ENCODE measurements around the gene KIF26B. TPM values are rescaled to one million over a fixed set of nuclear protein-coding genes. Genes with fewer than 3 reads are reported as not detected.

Gene KIF26B
- total RNA-seq, 3 donors from 2014 or later (not counting 1 experiment from before 2014, with no cell fraction given) = 0.16 to 0.96 (median 0.18) TPM

- no peak for DNase-seq
- 92% methylated on average over 9 of the region's 11 CpGs for WGBS (ENCODE audit: insufficient coverage)
- ATAC-seq = no peak
- no peaks in the 10 kb centered on the region for H3K4me1 ChIP-seq (ENCODE audit: control insufficient read depth, insufficient read depth, low read length)
- no peak overlapping the region for H3K4me3 ChIP-seq (ENCODE audit: low read length)
- Mint-ChIP-seq H3K4me1 (no peaks in the 10 kb centered on the region), H3K4me3 (no peak overlapping the region), H3K9me3 (no peaks in the 10 kb centered on the region), H3K27ac (no peak overlapping the region), H3K36me3 (no peaks in the 10 kb centered on the region), H3K27me3 (ENCODE audit: low read depth in 2 of 2) (no peaks in the 10 kb centered on the region)
- H3K27ac ChIP-seq (ENCODE audit: low read length) = no peak overlapping the region
- no peak for TF ChIP-seq CTCF (IDR thresholded peaks at IDR 0.05)
- H3K36me3 ChIP-seq (ENCODE audit: control insufficient read depth, insufficient read depth, low read length) = no peaks in the 10 kb centered on the region
- intact Hi-C loops (cut with micrococcal nuclease) = no loop called here
- no peaks in the 10 kb centered on the region for H3K9me3 ChIP-seq (ENCODE audit: control insufficient read depth, insufficient read depth, low read length)
- no peaks in the 10 kb centered on the region for H3K27me3 ChIP-seq (ENCODE audit: control insufficient read depth, insufficient read depth, low read length)
These were observed 430.6 kb downstream of the KIF26B start for GRCh38 chr1:245585252-245585959.

- no peak for TF ChIP-seq CTCF (IDR thresholded peaks at IDR 0.05)
- no peaks in the 10 kb centered on the region for H3K27me3 Mint-ChIP-seq (ENCODE audit: low read depth in 2 of 2)
- WGBS (ENCODE audit: insufficient coverage) = 86% methylated on average over 11 of the region's 11 CpGs
- no peaks in the 10 kb centered on the region for H3K36me3 ChIP-seq (ENCODE audit: control insufficient read depth, insufficient read depth, low read length)
- DNase-seq (no peak), ATAC-seq (no peak)
- no peaks in the 10 kb centered on the region for H3K27me3 ChIP-seq (ENCODE audit: control insufficient read depth, insufficient read depth, low read length)
- no peaks in the 10 kb centered on the region for H3K9me3 Mint-ChIP-seq
- no peak overlapping the region for H3K4me3 ChIP-seq (ENCODE audit: low read length)
- no peak overlapping the region for H3K4me3 Mint-ChIP-seq
- H3K9me3 ChIP-seq (ENCODE audit: control insufficient read depth, insufficient read depth, low read length) = no peaks in the 10 kb centered on the region
- intact Hi-C loops (cut with micrococcal nuclease) = no loop called here
- no peaks in the 10 kb centered on the region for H3K4me1 Mint-ChIP-seq
- no peaks in the 10 kb centered on the region for H3K36me3 Mint-ChIP-seq
- H3K27ac ChIP-seq (ENCODE audit: low read length) = no peak overlapping the region
- no peaks in the 10 kb centered on the region for H3K4me1 ChIP-seq (ENCODE audit: control insufficient read depth, insufficient read depth, low read length)
- H3K27ac Mint-ChIP-seq = no peak overlapping the region
These were observed 432.8 kb downstream of the KIF26B start for GRCh38 chr1:245587435-245588115.

GRCh38 chr1:245588116-245588639 lies 433.4 kb downstream of the KIF26B start:
- Histone ChIP-seq H3K4me3 (ENCODE audit: low read length) (no peak overlapping the region), H3K27ac (ENCODE audit: low read length) (no peak overlapping the region), H3K36me3 (ENCODE audit: control insufficient read depth, insufficient read depth, low read length) (no peaks in the 10 kb centered on the region), H3K9me3 (ENCODE audit: control insufficient read depth, insufficient read depth, low read length) (no peaks in the 10 kb centered on the region), H3K27me3 (ENCODE audit: control insufficient read depth, insufficient read depth, low read length) (no peaks in the 10 kb centered on the region), H3K4me1 (ENCODE audit: control insufficient read depth, insufficient read depth, low read length) (no peaks in the 10 kb centered on the region)
- no peaks in the 10 kb centered on the region for H3K4me1 Mint-ChIP-seq
- no peaks in the 10 kb centered on the region for H3K9me3 Mint-ChIP-seq
- no peaks in the 10 kb centered on the region for H3K36me3 Mint-ChIP-seq
- H3K4me3 Mint-ChIP-seq = no peak overlapping the region
- DNase-seq (no peak), ATAC-seq (no peak)
- no peak overlapping the region for H3K27ac Mint-ChIP-seq
- no peak for TF ChIP-seq CTCF (IDR thresholded peaks at IDR 0.05)
- intact Hi-C loops (cut with micrococcal nuclease) = no loop called here
- WGBS (ENCODE audit: insufficient coverage) = 91% methylated on average over 9 of the region's 10 CpGs
- no peaks in the 10 kb centered on the region for H3K27me3 Mint-ChIP-seq (ENCODE audit: low read depth in 2 of 2)
